Measurements from ENCODE around the gene OR2K2.
"Not testable (repeated sequence)": the region's sequence is repeated elsewhere in the genome, so short reads cannot be mapped to it uniquely, and the experiment has no call there.

The OR2K2 gene

DNA sequence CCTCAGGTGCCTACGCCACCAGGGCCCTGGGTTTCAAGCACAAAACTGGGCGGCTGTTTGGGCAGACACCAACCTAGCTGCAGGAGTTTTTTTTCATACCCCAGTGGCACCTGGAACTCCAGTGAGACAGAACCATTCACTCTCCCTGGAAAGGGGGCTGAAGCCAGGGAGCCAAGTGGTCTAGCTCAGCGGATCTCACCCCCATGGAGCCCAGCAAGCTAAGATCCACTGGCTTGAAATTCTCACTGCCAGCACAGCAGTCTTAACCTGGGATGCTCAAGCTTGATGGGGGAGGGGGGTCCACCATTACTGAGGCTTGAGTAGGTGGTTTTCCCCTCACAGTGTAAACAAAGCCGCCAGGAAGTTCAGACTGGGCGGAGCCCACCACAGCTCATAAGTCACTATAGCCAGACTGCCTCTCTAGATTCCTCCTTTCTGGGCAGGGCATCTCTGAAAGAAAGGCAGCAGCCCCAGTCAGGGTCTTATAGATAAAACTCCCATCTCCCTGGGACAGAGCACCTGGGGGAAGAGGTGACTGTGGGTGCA is 4.4 kb upstream of the OR2K2 start:
- not testable (repeated sequence) for H3K4me1 Mint-ChIP-seq; H3K4me3 Mint-ChIP-seq; H3K36me3 Mint-ChIP-seq (ENCODE audit: insufficient read depth); ATAC-seq (replicated peaks; ENCODE audit: extremely low read depth, poor library complexity, severe bottlenecking); DNase-seq (ENCODE audit: low spot score in 2 of 2); H3K9me3 Mint-ChIP-seq; H3K27ac Mint-ChIP-seq (ENCODE audit: low read depth)
- H3K27me3 Mint-ChIP-seq, result peaks cover 34% of the 10 kb centered on the region

GRCh38 chr9:111320631-111321030 is 9.4 kb downstream of the OR2K2 start:
- H3K36me3 Mint-ChIP-seq (ENCODE audit: insufficient read depth), result no peaks in the 10 kb centered on the region
- DNase-seq (ENCODE audit: low spot score in 2 of 2), result no peak
- peaks cover 37% of the 10 kb centered on the region for H3K27me3 Mint-ChIP-seq
- no peaks in the 10 kb centered on the region for H3K4me1 Mint-ChIP-seq
- no peak overlapping the region for H3K4me3 Mint-ChIP-seq
- ATAC-seq (replicated peaks; ENCODE audit: extremely low read depth, poor library complexity, severe bottlenecking), result no peak
- no peak overlapping the region for H3K27ac Mint-ChIP-seq (ENCODE audit: low read depth)
- H3K9me3 Mint-ChIP-seq, result peaks cover 6% of the 10 kb centered on the region

DNA sequence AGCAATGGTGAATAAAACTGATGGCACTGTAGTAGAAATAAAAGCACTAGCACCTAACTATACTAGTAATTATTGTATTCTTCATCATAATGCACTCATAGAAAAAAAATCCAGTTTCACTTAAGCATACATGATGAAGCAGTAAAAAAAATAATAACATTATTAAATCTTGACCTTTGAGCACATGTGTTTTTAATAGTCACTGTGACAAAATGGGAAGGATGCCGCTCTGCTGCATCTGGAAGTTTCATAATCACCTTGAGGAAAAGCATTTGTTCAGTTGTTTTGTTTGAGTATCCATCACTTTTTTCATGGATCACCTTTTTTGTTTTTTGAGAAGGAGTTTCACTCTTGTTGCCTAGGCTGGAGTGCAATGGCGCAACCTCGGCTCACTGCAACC is 13.2 kb downstream of the OR2K2 start:
- DNase-seq (ENCODE audit: low spot score in 2 of 2) (no peak), ATAC-seq (replicated peaks; ENCODE audit: extremely low read depth, poor library complexity, severe bottlenecking) (no peak)
- Mint-ChIP-seq H3K27ac (ENCODE audit: low read depth) (no peak overlapping the region), H3K27me3 (peaks cover 21% of the 10 kb centered on the region), H3K36me3 (ENCODE audit: insufficient read depth) (no peaks in the 10 kb centered on the region), H3K4me3 (no peak overlapping the region), H3K4me1 (no peaks in the 10 kb centered on the region), H3K9me3 (peaks cover 6% of the 10 kb centered on the region)

- DNase-seq (ENCODE audit: low spot score in 2 of 2), result no peak
- H3K4me1 Mint-ChIP-seq, result no peaks in the 10 kb centered on the region
- no peaks in the 10 kb centered on the region for H3K9me3 Mint-ChIP-seq
- no peak overlapping the region for H3K4me3 Mint-ChIP-seq
- no peaks in the 10 kb centered on the region for H3K36me3 Mint-ChIP-seq (ENCODE audit: insufficient read depth)
- peaks cover 5% of the 10 kb centered on the region for H3K27me3 Mint-ChIP-seq
- H3K27ac Mint-ChIP-seq (ENCODE audit: low read depth), result no peak overlapping the region
- ATAC-seq (replicated peaks; ENCODE audit: extremely low read depth, poor library complexity, severe bottlenecking), result no peak
Observed at GRCh38 chr9:111305914-111306313, 24.1 kb downstream of the OR2K2 start.

DNA sequence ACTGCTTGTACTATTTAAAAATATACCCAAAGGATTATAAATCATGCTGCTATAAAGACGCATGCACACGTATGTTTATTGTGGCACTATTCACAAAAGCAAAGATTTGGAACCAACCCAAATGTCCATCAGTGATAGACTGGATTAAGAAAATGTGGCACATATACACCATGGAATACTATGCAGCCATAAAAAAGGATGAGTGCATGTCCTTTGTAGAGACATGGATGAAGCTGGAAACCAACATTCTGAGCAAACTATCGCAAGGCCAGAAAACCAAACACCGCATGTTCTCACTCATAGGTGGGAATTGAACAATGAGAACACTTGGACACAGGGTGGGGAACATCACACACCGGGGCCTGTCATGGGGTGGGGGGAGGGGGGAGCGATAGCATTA is 26.0 kb downstream of the OR2K2 start:
- not testable (repeated sequence) for ATAC-seq (replicated peaks; ENCODE audit: extremely low read depth, poor library complexity, severe bottlenecking); H3K27ac Mint-ChIP-seq (ENCODE audit: low read depth); H3K36me3 Mint-ChIP-seq (ENCODE audit: insufficient read depth); H3K4me3 Mint-ChIP-seq; DNase-seq (ENCODE audit: low spot score in 2 of 2); H3K9me3 Mint-ChIP-seq; H3K4me1 Mint-ChIP-seq
- peaks cover 12% of the 10 kb centered on the region for H3K27me3 Mint-ChIP-seq

DNA sequence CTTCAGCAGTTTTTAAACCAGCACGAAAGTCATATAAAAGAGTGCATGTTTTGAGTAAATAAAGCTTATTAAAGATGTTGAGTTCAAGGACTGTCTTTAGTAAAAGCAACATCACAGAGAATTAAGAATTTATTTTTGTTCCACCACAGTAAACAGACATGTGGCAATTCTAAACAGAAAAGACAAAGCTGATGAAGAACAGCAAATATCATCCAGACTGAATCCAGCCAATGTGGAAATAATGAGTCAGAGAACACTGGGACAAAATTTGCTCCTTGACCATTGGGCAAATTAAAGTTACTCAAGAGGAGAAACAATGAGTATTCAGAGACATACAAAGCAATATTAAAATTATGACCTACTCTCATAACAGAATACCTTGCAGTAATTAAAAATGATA is 28.8 kb downstream of the OR2K2 start:
- Mint-ChIP-seq H3K27ac (ENCODE audit: low read depth) (no peak overlapping the region), H3K36me3 (ENCODE audit: insufficient read depth) (no peaks in the 10 kb centered on the region), H3K27me3 (peaks cover 12% of the 10 kb centered on the region), H3K4me1 (no peaks in the 10 kb centered on the region), H3K9me3 (peaks cover 6% of the 10 kb centered on the region), H3K4me3 (no peak overlapping the region)
- no peak for DNase-seq (ENCODE audit: low spot score in 2 of 2)
- no peak for ATAC-seq (replicated peaks; ENCODE audit: extremely low read depth, poor library complexity, severe bottlenecking)

GRCh38 chr9:111300140-111300735 is 29.8 kb downstream of the OR2K2 start:
- Mint-ChIP-seq H3K27ac (ENCODE audit: low read depth) (no peak overlapping the region), H3K4me1 (no peaks in the 10 kb centered on the region), H3K27me3 (peaks cover 12% of the 10 kb centered on the region), H3K9me3 (peaks cover 6% of the 10 kb centered on the region), H3K4me3 (no peak overlapping the region), H3K36me3 (ENCODE audit: insufficient read depth) (no peaks in the 10 kb centered on the region)
- DNase-seq (ENCODE audit: low spot score in 2 of 2), result no peak
- ATAC-seq (replicated peaks; ENCODE audit: extremely low read depth, poor library complexity, severe bottlenecking), result no peak

- not testable (repeated sequence) for H3K36me3 Mint-ChIP-seq (ENCODE audit: insufficient read depth); DNase-seq (ENCODE audit: low spot score in 2 of 2); ATAC-seq (replicated peaks; ENCODE audit: extremely low read depth, poor library complexity, severe bottlenecking); H3K4me1 Mint-ChIP-seq; H3K27ac Mint-ChIP-seq (ENCODE audit: low read depth); H3K9me3 Mint-ChIP-seq; H3K4me3 Mint-ChIP-seq
- peaks cover 12% of the 10 kb centered on the region for H3K27me3 Mint-ChIP-seq
Observed at GRCh38 chr9:111299599-111299966, 30.4 kb downstream of the OR2K2 start.

GRCh38 chr9:111298731-111299598 is 31.1 kb downstream of the OR2K2 start:
- DNase-seq (ENCODE audit: low spot score in 2 of 2) (no peak), ATAC-seq (replicated peaks; ENCODE audit: extremely low read depth, poor library complexity, severe bottlenecking) (no peak)
- H3K4me3 Mint-ChIP-seq, result no peak overlapping the region
- peaks cover 12% of the 10 kb centered on the region for H3K27me3 Mint-ChIP-seq
- no peak overlapping the region for H3K27ac Mint-ChIP-seq (ENCODE audit: low read depth)
- peaks cover 6% of the 10 kb centered on the region for H3K9me3 Mint-ChIP-seq
- H3K4me1 Mint-ChIP-seq, result no peaks in the 10 kb centered on the region
- H3K36me3 Mint-ChIP-seq (ENCODE audit: insufficient read depth), result no peaks in the 10 kb centered on the region

GRCh38 chr9:111298111-111298510 is 31.9 kb downstream of the OR2K2 start:
- no peaks in the 10 kb centered on the region for H3K36me3 Mint-ChIP-seq (ENCODE audit: insufficient read depth)
- H3K9me3 Mint-ChIP-seq, result peaks cover 6% of the 10 kb centered on the region
- ATAC-seq (replicated peaks; ENCODE audit: extremely low read depth, poor library complexity, severe bottlenecking) (no peak), DNase-seq (ENCODE audit: low spot score in 2 of 2) (no peak)
- H3K4me3 Mint-ChIP-seq, result no peak overlapping the region
- H3K27me3 Mint-ChIP-seq, result peaks cover 12% of the 10 kb centered on the region
- no peak overlapping the region for H3K27ac Mint-ChIP-seq (ENCODE audit: low read depth)
- H3K4me1 Mint-ChIP-seq, result no peaks in the 10 kb centered on the region

DNA sequence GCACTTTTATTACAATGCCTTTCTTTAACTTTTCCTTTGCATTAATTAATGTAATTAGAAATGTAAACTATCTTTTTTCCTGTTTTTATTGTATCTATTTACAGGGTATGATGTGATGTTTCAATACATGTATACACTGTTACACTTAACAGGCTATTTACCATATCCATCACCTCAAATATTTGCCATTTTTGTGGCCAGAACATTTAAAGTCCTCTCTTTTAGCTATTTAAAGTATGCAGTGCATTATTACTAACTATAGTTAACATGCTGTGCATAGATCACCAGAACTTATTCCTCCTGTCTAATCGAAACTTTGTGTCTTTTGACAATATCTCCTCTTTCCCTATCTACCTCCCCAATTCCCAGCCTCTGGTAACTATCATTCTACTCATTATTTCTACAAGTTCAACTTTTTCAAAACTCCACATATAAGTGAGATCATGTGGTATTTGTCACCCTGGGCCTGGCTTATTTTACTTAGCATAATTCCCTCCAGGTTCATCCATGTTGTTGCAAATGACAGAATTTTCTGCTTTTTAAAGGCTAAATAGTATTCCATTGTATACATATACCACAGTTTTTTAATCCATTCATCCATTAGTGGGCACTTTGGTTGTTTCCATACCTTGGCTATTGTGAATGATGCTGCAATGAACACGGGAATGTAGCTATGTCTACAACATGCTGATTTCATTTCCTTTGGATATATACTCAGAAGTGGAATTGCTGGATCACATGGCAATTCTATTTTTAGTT is 32.8 kb downstream of the OR2K2 start:
- no peak for DNase-seq (ENCODE audit: low spot score in 2 of 2)
- peaks cover 6% of the 10 kb centered on the region for H3K9me3 Mint-ChIP-seq
- H3K27me3 Mint-ChIP-seq, result peaks cover 12% of the 10 kb centered on the region
- no peaks in the 10 kb centered on the region for H3K4me1 Mint-ChIP-seq
- no peak for ATAC-seq (replicated peaks; ENCODE audit: extremely low read depth, poor library complexity, severe bottlenecking)
- no peak overlapping the region for H3K27ac Mint-ChIP-seq (ENCODE audit: low read depth)
- H3K36me3 Mint-ChIP-seq (ENCODE audit: insufficient read depth), result no peaks in the 10 kb centered on the region
- no peak overlapping the region for H3K4me3 Mint-ChIP-seq

GRCh38 chr9:111294691-111295451 is 35.2 kb downstream of the OR2K2 start:
- Mint-ChIP-seq H3K27me3 (peaks cover 2% of the 10 kb centered on the region), H3K4me1 (no peaks in the 10 kb centered on the region), H3K4me3 (no peak overlapping the region), H3K9me3 (peaks cover 6% of the 10 kb centered on the region), H3K36me3 (ENCODE audit: insufficient read depth) (no peaks in the 10 kb centered on the region), H3K27ac (ENCODE audit: low read depth) (no peak overlapping the region)
- ATAC-seq (replicated peaks; ENCODE audit: extremely low read depth, poor library complexity, severe bottlenecking), result no peak
- DNase-seq (ENCODE audit: low spot score in 2 of 2), result no peak
